Kidney (tissue), 14 donors: ENCODE data around the gene PGRMC1. TPM values are rescaled to one million over a fixed set of nuclear protein-coding genes. Genes with fewer than 3 reads are reported as not detected.

Experiments
- DNase-seq, 5 donors: peaks; one replicate each; pipeline ENCODE4 v3.0.0-alpha.2; 2013 to 2020
- FAIRE-seq: peaks from 2 replicates; lab custom pipeline; 2012; peaks lifted over from hg19 to GRCh38; lab: Jason Lieb, UNC
- H3K27ac ChIP-seq, 2 donors: one replicate each; pipeline ENCODE4 v1.7.0; 2013; ENCODE audit warnings: low read depth in 2 of 2, low read length in 2 of 2, inconsistent platforms in 1 of 2
- H3K27me3 ChIP-seq: one replicate; pipeline ENCODE4 v1.7.1; 2013; ENCODE audit warnings: low read length, inconsistent platforms; ENCODE audit not compliant: control insufficient read depth, insufficient read depth
- H3K36me3 ChIP-seq, 3 donors: one replicate each; pipeline versions ENCODE4 v1.7.0 to v1.7.1; 2013; ENCODE audit warnings: low read length in 3 of 3, control low read depth in 1 of 3, inconsistent platforms in 1 of 3; ENCODE audit not compliant: insufficient read depth in 3 of 3, control insufficient read depth in 2 of 3
- H3K4me1 ChIP-seq, 3 donors: one replicate each; pipeline versions ENCODE4 v1.7.0 to v1.7.1; 2013; ENCODE audit warnings: low read length in 3 of 3, inconsistent platforms in 1 of 3, low read depth in 1 of 3; ENCODE audit not compliant: control insufficient read depth in 2 of 3, insufficient read depth in 2 of 3
- H3K4me3 ChIP-seq, 3 donors: one replicate each; pipeline versions ENCODE4 v1.7.0 to v1.8.1; 2013; ENCODE audit warnings: low read length in 3 of 3, control low read depth in 1 of 3, inconsistent platforms in 1 of 3
- H3K9ac ChIP-seq, 3 donors: one replicate each; pipeline versions ENCODE4 v1.7.0 to v1.7.1; 2013; ENCODE audit warnings: low read length in 3 of 3, control low read depth in 1 of 3, inconsistent platforms in 1 of 3
- H3K9me3 ChIP-seq, 3 donors: one replicate each; pipeline versions ENCODE4 v1.7.0 to v1.7.1; 2013; ENCODE audit warnings: low read length in 3 of 3, control low read depth in 1 of 3, inconsistent platforms in 1 of 3; ENCODE audit not compliant: control insufficient read depth in 2 of 3, insufficient read depth in 1 of 3
- CTCF ChIP-seq: IDR thresholded peaks from 3 replicates; pipeline ENCODE4 v1.5.1; 2012; ENCODE audit warnings: mild to moderate bottlenecking, moderate library complexity, borderline replicate concordance; ENCODE audit not compliant: insufficient read depth; ENCODE audit errors: extremely low read depth
- intact Hi-C: fragments of 100-400 bp; cut with DNase I; formaldehyde crosslinking; loops from one replicate; pipeline ENCODE4 v1.11.1; 2022
- polyA plus RNA-seq: library from polyadenylated mRNA; stranded (reverse); fragments of 350-450 nt; fragmentation: Illumina TruSeq; extraction: RNeasy Lipid Tissue Mini Kit (QIAGEN cat#74804); gene quantifications from one replicate; pipeline ENCODE4 v1.2.3, GENCODE V29; 2014; ENCODE audit warnings: low read depth, low replicate concordance; ENCODE audit not compliant: insufficient read depth
- total RNA-seq: library from RNA; stranded (reverse); fragmentation: NEBNext Ultra II Directional; extraction: Animal tissue kit (Norgen Biotek cat#: 25700); gene quantifications from one replicate; pipeline ENCODE4 v1.2.1, GENCODE V29; 2021
- donor health status: control.
- donor health status: control.
- donor health status: control.
- donor health status: control.
- donor health status: control.
- donor health status: DM: yes; HTN: yes; CAD: no.
- donor health status: Normal renal cell carcinoma (clear cell type).

Gene PGRMC1
- total and polyA plus RNA-seq, 2 donors from 2014 or later = 118 to 181 TPM

- Histone ChIP-seq H3K9me3 (no peaks in the 10 kb centered on the region), H3K27me3 (no peaks in the 10 kb centered on the region), H3K4me1 (no peaks in the 10 kb centered on the region), H3K9ac (no peak overlapping the region), H3K36me3 (no peaks in the 10 kb centered on the region), H3K4me3 (no peak overlapping the region), H3K27ac (no peak overlapping the region)
- DNase-seq = peak in 1 of 5 donors; percentile 37
- FAIRE-seq = peak; percentile 86
- intact Hi-C loops = no loop called here
- peak; percentile 42 for TF ChIP-seq CTCF
Observed at GRCh38 chrX:119218198-119218597, 17.9 kb upstream of the PGRMC1 start.

GRCh38 chrX:119222932-119223331 is 13.2 kb upstream of the PGRMC1 start:
- DNase-seq (no peak), FAIRE-seq (no peak)

GRCh38 chrX:119223783-119224182 is 12.3 kb upstream of the PGRMC1 start:
- no peak for TF ChIP-seq CTCF
- intact Hi-C loops = no loop called here
- no peak overlapping the region for H3K9ac ChIP-seq
- H3K27me3 ChIP-seq = peaks cover 3% of the 10 kb centered on the region
- no peak overlapping the region for H3K4me3 ChIP-seq
- no peak overlapping the region for H3K27ac ChIP-seq
- no peak for FAIRE-seq
- H3K9me3 ChIP-seq = no peaks in the 10 kb centered on the region
- no peaks in the 10 kb centered on the region for H3K36me3 ChIP-seq
- DNase-seq = no peak
- H3K4me1 ChIP-seq = no peaks in the 10 kb centered on the region

More at GRCh38 chrX:119222932-119223331, 13.2 kb upstream of the PGRMC1 start:
- Histone ChIP-seq H3K9me3 (no peaks in the 10 kb centered on the region), H3K4me3 (no peak overlapping the region), H3K36me3 (no peaks in the 10 kb centered on the region), H3K9ac (no peak overlapping the region), H3K4me1 (no peaks in the 10 kb centered on the region), H3K27ac (no peak overlapping the region), H3K27me3 (peaks cover 3% of the 10 kb centered on the region)
- TF ChIP-seq CTCF = no peak
- intact Hi-C loops = no loop called here

- H3K36me3 ChIP-seq = no peaks in the 10 kb centered on the region
- H3K27ac ChIP-seq = no peak overlapping the region
- DNase-seq (peak in 3 of 5 donors; percentile 31 to 90 (median 61)), FAIRE-seq (no peak)
- intact Hi-C loops = no loop called here
- H3K9ac ChIP-seq = no peak overlapping the region
- H3K4me1 ChIP-seq = no peaks in the 10 kb centered on the region
- H3K9me3 ChIP-seq = no peaks in the 10 kb centered on the region
- no peak for TF ChIP-seq CTCF
- peaks cover 3% of the 10 kb centered on the region for H3K27me3 ChIP-seq
- H3K4me3 ChIP-seq = no peak overlapping the region
Observed at GRCh38 chrX:119226446-119226845, 9.6 kb upstream of the PGRMC1 start.
